HepG2 (cell line): ENCODE data around the gene KLRF1. TPM values are rescaled to one million over a fixed set of nuclear protein-coding genes. Genes with fewer than 3 reads are reported as not detected.

ENCODE experiments used
- ATAC-seq: fragments of 200-7000 bp; cut with Tn5 transposase; 3 replicates; pipeline ENCODE4 v1.9.1; 2020; ENCODE audit warnings: mild to moderate bottlenecking, moderate library complexity
- BruUV-seq: library from RNA; stranded (reverse); fragments of 400-500 nt; replicated peaks from 2 replicates; lab custom pipeline; 2021; lab: Mats Ljungman, UMichigan
- CTCF ChIA-PET: fragments of 300-600 bp; formaldehyde crosslinking; extraction: SDS; loops from one replicate; lab custom pipeline; 2021; ENCODE audit warnings: low total read pairs, inconsistent platforms, low intra/inter-chr PET ratio; lab: Yijun Ruan, JAX
- POLR2A ChIA-PET: fragments of 350-600 bp; sonication (Branson Sonifier 250); formaldehyde crosslinking; loops from one replicate; lab custom pipeline; 2020; ENCODE audit warnings: antibody characterized with exemption, inconsistent platforms; lab: Yijun Ruan, JAX
- DNase-seq: peaks from one replicate; pipeline ENCODE4 v3.0.0-alpha.2; 2015; ENCODE audit warnings: low spot score
- FAIRE-seq: peaks from 3 replicates; lab custom pipeline; 2011; peaks lifted over from hg19 to GRCh38; lab: Jason Lieb, UNC
- H2AFZ ChIP-seq: one replicate; pipeline ENCODE4 v1.6.1; 2011; ENCODE audit warnings: low read length, inconsistent platforms
- H3K27ac ChIP-seq: fragments of 300-600 bp; 3 replicates; pipeline ENCODE4 v1.8.0; 2011; ENCODE audit warnings: mixed run types, mild to moderate bottlenecking, mixed read lengths, low read length, inconsistent platforms; ENCODE audit not compliant: insufficient read depth; ENCODE audit errors: extremely low read length
- H3K27me3 ChIP-seq, 2 experiments: fragments of 200-600 bp in 1 of 2; 2 replicates in 1 of 2; 3 replicates in 1 of 2; pipeline versions ENCODE4 v1.6.0 to v1.8.0; 2011; ENCODE audit warnings: low read length in 2 of 2, mild to moderate bottlenecking in 2 of 2, moderate library complexity in 2 of 2, inconsistent platforms in 1 of 2; ENCODE audit not compliant: insufficient read depth in 2 of 2, control insufficient read depth in 1 of 2
- H3K36me3 ChIP-seq, 2 experiments: fragments of 200-600 bp in 1 of 2; replicated peaks in 1 of 2; 2 replicates in 1 of 2; 3 replicates in 1 of 2; pipeline versions ENCODE4 v1.5.1 to v1.8.0; 2011; ENCODE audit warnings: low read length in 2 of 2, inconsistent platforms in 1 of 2; ENCODE audit not compliant: insufficient read depth in 2 of 2, control insufficient read depth in 1 of 2
- H3K4me1 ChIP-seq: 2 replicates; pipeline ENCODE4 v1.5.1; 2012; ENCODE audit warnings: low read length, inconsistent platforms; ENCODE audit not compliant: insufficient read depth
- H3K4me2 ChIP-seq: 2 replicates; pipeline ENCODE4 v1.6.0; 2011; ENCODE audit warnings: low read depth, low read length, inconsistent platforms
- H3K4me3 ChIP-seq, 3 experiments: fragments of 200-600 bp in 1 of 3; sonication (generic), shearing (Covaris generic) in 1 of 3; replicated peaks in 1 of 3; 2 replicates each; pipeline ENCODE4 v1.5.1; 2011 to 2016; ENCODE audit warnings: low read length in 3 of 3, inconsistent platforms in 2 of 3, low read depth in 2 of 3, mild to moderate bottlenecking in 2 of 3, control low read depth in 1 of 3, mixed read lengths in 1 of 3; ENCODE audit not compliant: insufficient read depth in 1 of 3
- H3K79me2 ChIP-seq: one replicate; pipeline ENCODE4 v1.6.1; 2011; ENCODE audit warnings: low read length, inconsistent platforms; ENCODE audit not compliant: insufficient read depth
- H3K9ac ChIP-seq: 2 replicates; pipeline ENCODE4 v1.6.0; 2011; ENCODE audit warnings: mild to moderate bottlenecking, low read depth, low read length, inconsistent platforms; ENCODE audit not compliant: insufficient read depth
- H3K9me3 ChIP-seq: 2 replicates; pipeline ENCODE4 v1.5.1; 2012; ENCODE audit warnings: mild to moderate bottlenecking, low read length
- H4K20me1 ChIP-seq: 2 replicates; pipeline ENCODE4 v1.6.0; 2011; ENCODE audit warnings: inconsistent platforms, mild to moderate bottlenecking, low read length, moderate library complexity; ENCODE audit not compliant: insufficient read depth
- CHD4 ChIP-seq: fragments of 200-600 bp; sonication (generic); IDR thresholded peaks from 2 replicates; pipeline ENCODE4 v1.7.0; 2017; ENCODE audit warnings: mild to moderate bottlenecking, low read length, borderline replicate concordance
- EED ChIP-seq: sonication (generic); formaldehyde crosslinking; IDR thresholded peaks from 2 replicates; pipeline ENCODE4 v1.5.0; 2020; ENCODE audit warnings: mild to moderate bottlenecking, missing genetic modification reagents
- HOXA7 ChIP-seq: sonication (generic); formaldehyde crosslinking; IDR thresholded peaks from 2 replicates; pipeline ENCODE4 v1.8.1; 2022; ENCODE audit warnings: mild to moderate bottlenecking, missing genetic modification reagents, moderate library complexity
- HOXA9 ChIP-seq: sonication (generic); formaldehyde crosslinking; IDR thresholded peaks from 2 replicates; pipeline ENCODE4 v1.8.1; 2022; ENCODE audit warnings: missing genetic modification reagents, mild to moderate bottlenecking, moderate library complexity, borderline replicate concordance
- MAFF ChIP-seq: IDR thresholded peaks from 2 replicates; pipeline ENCODE4 v1.6.1; 2011; ENCODE audit warnings: low read depth, low read length, improper control_type of control experiment
- ZC3H13 ChIP-seq: sonication (generic); formaldehyde crosslinking; IDR thresholded peaks from 2 replicates; pipeline ENCODE4 v1.8.1; 2023; ENCODE audit warnings: mild to moderate bottlenecking, missing genetic modification reagents, moderate library complexity
- ZNF292 ChIP-seq: sonication (generic); formaldehyde crosslinking; IDR thresholded peaks from 2 replicates; pipeline ENCODE4 v1.8.1; 2022; ENCODE audit warnings: mild to moderate bottlenecking, low read depth, missing genetic modification reagents, borderline replicate concordance
- ZNF460 ChIP-seq: sonication (generic); formaldehyde crosslinking; IDR thresholded peaks from 2 replicates; pipeline ENCODE4 v1.5.1; 2020; ENCODE audit warnings: missing genetic modification reagents, mild to moderate bottlenecking, borderline replicate concordance
- ZNF484 ChIP-seq: sonication (generic); formaldehyde crosslinking; IDR thresholded peaks from 2 replicates; pipeline ENCODE4 v1.5.1; 2020; ENCODE audit warnings: mild to moderate bottlenecking, low read depth, missing genetic modification reagents, borderline replicate concordance
- ZNF850 ChIP-seq: sonication (generic); formaldehyde crosslinking; conservative IDR thresholded peaks from 2 replicates; pipeline ENCODE4 v1.9.0; 2021; ENCODE audit warnings: mild to moderate bottlenecking, missing genetic modification reagents
- in situ Hi-C: cut with HindIII; loops from 2 replicates; pipeline ENCODE4 v1.10.0; 2017; ENCODE audit warnings: low pct_unique_long_range_greater_than_20kb; ENCODE audit not compliant: extremely low pct_ligation_motif_present
- intact Hi-C: fragments of 100-400 bp; cut with micrococcal nuclease; formaldehyde crosslinking; loops from one replicate; pipeline ENCODE4 v1.10.0; 2022; ENCODE audit not compliant: unreplicated experiment
- polyA plus RNA-seq, 8 experiments: library from polyadenylated mRNA; depleted of rRNA in 3 of 8; stranded (reverse) in 7 of 8; unstranded in 1 of 8; fragments of >200 nt; fragmentation: Illumina TruSeq in 4 of 8; extraction: Trizol in 4 of 8; gene quantifications; 2 replicates each; pipeline versions ENCODE4 v1.2.1 to v1.2.3, GENCODE V29; 2011 to 2016; ENCODE audit warnings: low read depth in 4 of 8, missing spikeins in 1 of 8, mixed read lengths in 1 of 8; ENCODE audit not compliant: insufficient read depth in 1 of 8
- total RNA-seq, 5 experiments: library from RNA; depleted of rRNA; stranded (reverse); fragments of >200 nt; fragmentation: Illumina TruSeq; extraction: Trizol; gene quantifications; 2 replicates each; pipeline ENCODE4 v1.2.3, GENCODE V29; 2016; ENCODE audit warnings: low read depth in 1 of 5
- TF ChIP-seq, protein P1 (sequence below): conservative IDR thresholded peaks from 2 replicates; pipeline ENCODE4 v1.6.1; 2018; ENCODE audit warnings: missing genetic modification reagents
- TF ChIP-seq, protein P2 (sequence below), 2 experiments: fragments of 450-650 bp in 1 of 2; sonication (generic) in 1 of 2; formaldehyde crosslinking in 1 of 2; IDR thresholded peaks; 2 replicates each; pipeline versions ENCODE4 v1.6.1 to v1.8.0; 2016 to 2022; ENCODE audit warnings: antibody characterized with exemption in 1 of 2, mild to moderate bottlenecking in 1 of 2, missing genetic modification reagents in 1 of 2

KLRF1 gene
- total and polyA plus RNA-seq, 2 of the 13 experiments (the other 11 are each of a cell fraction or from before 2014, with no cell fraction given): not detected

GRCh38 chr12:9809338-9809737 lies 17.9 kb upstream of the KLRF1 start (continued):
- TF ChIP-seq HOXA9 (CRISPR knock-in tag): no peak

DNA sequence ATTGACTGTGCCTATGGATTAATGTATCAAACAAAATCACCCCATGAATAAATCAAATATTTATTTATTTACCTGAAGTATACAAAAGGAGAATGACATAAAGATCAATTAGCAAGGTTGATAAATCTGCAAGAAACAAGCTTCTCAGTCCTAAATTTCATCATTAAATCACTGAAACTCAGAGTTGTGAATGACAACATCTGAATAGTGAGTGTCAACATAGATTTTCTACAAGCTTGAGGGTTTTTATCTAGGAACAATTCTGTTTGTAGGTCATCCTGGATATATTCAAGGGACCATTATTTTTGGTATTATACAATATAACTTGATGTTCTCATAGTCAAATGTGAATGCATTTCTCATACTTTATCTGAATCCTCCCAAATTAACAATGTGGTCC lies 17.4 kb upstream of the KLRF1 start:
- POLR2A ChIA-PET: no interaction called here
- CTCF ChIA-PET: no interaction called here
- in situ Hi-C loops: no loop called here
- TF ChIP-seq CHD4 (no peak), ZC3H13 (no peak), ZNF460 (CRISPR knock-in tag) (no peak), ZNF850 (CRISPR knock-in tag) (no peak), ZNF484 (no peak), ZNF292 (CRISPR knock-in tag) (no peak), HOXA7 (CRISPR knock-in tag) (no peak), EED (no peak), MAFF (no peak)
- TF ChIP-seq, protein P1, sequence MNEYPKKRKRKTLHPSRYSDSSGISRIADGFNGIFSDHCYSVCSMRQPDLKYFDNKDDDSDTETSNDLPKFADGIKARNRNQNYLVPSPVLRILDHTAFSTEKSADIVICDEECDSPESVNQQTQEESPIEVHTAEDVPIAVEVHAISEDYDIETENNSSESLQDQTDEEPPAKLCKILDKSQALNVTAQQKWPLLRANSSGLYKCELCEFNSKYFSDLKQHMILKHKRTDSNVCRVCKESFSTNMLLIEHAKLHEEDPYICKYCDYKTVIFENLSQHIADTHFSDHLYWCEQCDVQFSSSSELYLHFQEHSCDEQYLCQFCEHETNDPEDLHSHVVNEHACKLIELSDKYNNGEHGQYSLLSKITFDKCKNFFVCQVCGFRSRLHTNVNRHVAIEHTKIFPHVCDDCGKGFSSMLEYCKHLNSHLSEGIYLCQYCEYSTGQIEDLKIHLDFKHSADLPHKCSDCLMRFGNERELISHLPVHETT (CRISPR knock-in tag): no peak
- TF ChIP-seq, protein P2, sequence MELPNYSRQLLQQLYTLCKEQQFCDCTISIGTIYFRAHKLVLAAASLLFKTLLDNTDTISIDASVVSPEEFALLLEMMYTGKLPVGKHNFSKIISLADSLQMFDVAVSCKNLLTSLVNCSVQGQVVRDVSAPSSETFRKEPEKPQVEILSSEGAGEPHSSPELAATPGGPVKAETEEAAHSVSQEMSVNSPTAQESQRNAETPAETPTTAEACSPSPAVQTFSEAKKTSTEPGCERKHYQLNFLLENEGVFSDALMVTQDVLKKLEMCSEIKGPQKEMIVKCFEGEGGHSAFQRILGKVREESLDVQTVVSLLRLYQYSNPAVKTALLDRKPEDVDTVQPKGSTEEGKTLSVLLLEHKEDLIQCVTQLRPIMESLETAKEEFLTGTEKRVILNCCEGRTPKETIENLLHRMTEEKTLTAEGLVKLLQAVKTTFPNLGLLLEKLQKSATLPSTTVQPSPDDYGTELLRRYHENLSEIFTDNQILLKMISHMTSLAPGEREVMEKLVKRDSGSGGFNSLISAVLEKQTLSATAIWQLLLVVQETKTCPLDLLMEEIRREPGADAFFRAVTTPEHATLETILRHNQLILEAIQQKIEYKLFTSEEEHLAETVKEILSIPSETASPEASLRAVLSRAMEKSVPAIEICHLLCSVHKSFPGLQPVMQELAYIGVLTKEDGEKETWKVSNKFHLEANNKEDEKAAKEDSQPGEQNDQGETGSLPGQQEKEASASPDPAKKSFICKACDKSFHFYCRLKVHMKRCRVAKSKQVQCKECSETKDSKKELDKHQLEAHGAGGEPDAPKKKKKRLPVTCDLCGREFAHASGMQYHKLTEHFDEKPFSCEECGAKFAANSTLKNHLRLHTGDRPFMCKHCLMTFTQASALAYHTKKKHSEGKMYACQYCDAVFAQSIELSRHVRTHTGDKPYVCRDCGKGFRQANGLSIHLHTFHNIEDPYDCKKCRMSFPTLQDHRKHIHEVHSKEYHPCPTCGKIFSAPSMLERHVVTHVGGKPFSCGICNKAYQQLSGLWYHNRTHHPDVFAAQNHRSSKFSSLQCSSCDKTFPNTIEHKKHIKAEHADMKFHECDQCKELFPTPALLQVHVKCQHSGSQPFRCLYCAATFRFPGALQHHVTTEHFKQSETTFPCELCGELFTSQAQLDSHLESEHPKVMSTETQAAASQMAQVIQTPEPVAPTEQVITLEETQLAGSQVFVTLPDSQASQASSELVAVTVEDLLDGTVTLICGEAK (IDR thresholded peaks at IDR 0.05): no peak
- TF ChIP-seq, protein P2 (CRISPR knock-in tag; IDR thresholded peaks at IDR 0.05): no peak
- H4K20me1 ChIP-seq: no peaks in the 10 kb centered on the region
- H2AFZ ChIP-seq: no peak overlapping the region
- peaks cover 0 to 34% of the 10 kb centered on the region in 2 experiments; a peak in 3 of 5 replicates for H3K27me3 ChIP-seq
- no TSS peak for BruUV-seq
- no peak for DNase-seq
- no peak overlapping the region for H3K9ac ChIP-seq
- intact Hi-C loops: loop anchor here (5.0 kb wide), 1 partner anchor 332 kb away; no protein-coding TSS in a partner anchor
- no peaks in the 10 kb centered on the region for H3K79me2 ChIP-seq
- no peaks in the 10 kb centered on the region for H3K36me3 ChIP-seq
- H3K4me1 ChIP-seq: no peaks in the 10 kb centered on the region
- H3K4me3 ChIP-seq: no peak overlapping the region
- ATAC-seq: no peak
- H3K4me2 ChIP-seq: no peak overlapping the region
- no peak overlapping the region for H3K27ac ChIP-seq
- no peak for FAIRE-seq
- H3K9me3 ChIP-seq: no peaks in the 10 kb centered on the region
